ENCODE data around the gene AKIP1. TPM values are rescaled to one million over a fixed set of nuclear protein-coding genes. Genes with fewer than 3 reads are reported as not detected.
A peak's percentile ranks its signal among the peaks of the same experiment; 100 is the strongest.

The AKIP1 gene
- total and polyA plus RNA-seq, 9 of the 15 experiments (the other 6 are each of a cell fraction or from before 2014, with no cell fraction given): 9.0 to 52.6 (median 36.2) TPM

GRCh38 chr11:8913961-8914660 is 3.1 kb downstream of the AKIP1 start (continued):
- TF ChIP-seq ZBTB9 (CRISPR knock-in tag; IDR thresholded peaks at IDR 0.05): no peak
- no peak for TF ChIP-seq MAFF (IDR thresholded peaks at IDR 0.05; ENCODE audit: low read length)
- TF ChIP-seq NR2C2 (CRISPR knock-in tag; IDR thresholded peaks at IDR 0.05): no peak
- peak; percentile 67 for TF ChIP-seq NR2C2 (tag; IDR thresholded peaks at IDR 0.05)
- no peak for TF ChIP-seq THRA (IDR thresholded peaks at IDR 0.05)
- TF ChIP-seq ZNF232 (CRISPR knock-in tag; IDR thresholded peaks at IDR 0.05): no peak
- TF ChIP-seq HMGXB4 (CRISPR knock-in tag; IDR thresholded peaks at IDR 0.05): no peak
- no peak for TF ChIP-seq MTA1 (IDR thresholded peaks at IDR 0.05; ENCODE audit: borderline replicate concordance)
- no peak for TF ChIP-seq NFE2 (IDR thresholded peaks at IDR 0.05; ENCODE audit: low read depth)
- no peak for TF ChIP-seq NONO (IDR thresholded peaks at IDR 0.05; ENCODE audit: low read depth in 2 of 2, low read length in 1 of 2)
- TF ChIP-seq SMARCE1 (IDR thresholded peaks at IDR 0.05): 0 out of 2 replicates have a peak, but pooled peaks have one; percentile 39
- no peak for TF ChIP-seq KLF6 (CRISPR knock-in tag; IDR thresholded peaks at IDR 0.05; ENCODE audit: borderline replicate concordance)
- TF ChIP-seq POLR2H (tag; IDR thresholded peaks at IDR 0.05; ENCODE audit: low read depth): 0 out of 2 replicates have a peak, but pooled peaks have one; percentile 16
- TF ChIP-seq SIX5 (IDR thresholded peaks at IDR 0.05; ENCODE audit: borderline replicate concordance in 1 of 2, insufficient read depth in 1 of 2, low read depth in 1 of 2, low read length in 2 of 2): no peak
- TF ChIP-seq THAP12 (CRISPR knock-in tag; IDR thresholded peaks at IDR 0.05): no peak
- no peak for TF ChIP-seq SRF (CRISPR knock-in tag; IDR thresholded peaks at IDR 0.05)
- TF ChIP-seq RBM39 (optimal IDR thresholded peaks at IDR 0.05; ENCODE audit: low read depth, low read length): no peak
- no peak for TF ChIP-seq FOXP1 (CRISPR knock-in tag; IDR thresholded peaks at IDR 0.05)
- no peak for TF ChIP-seq COPS2 (conservative IDR thresholded peaks at IDR 0.05)
- no peak for TF ChIP-seq CBX8 (IDR thresholded peaks at IDR 0.05; ENCODE audit: borderline replicate concordance, extremely low read depth, low read depth, low read length, poor library complexity, severe bottlenecking)
